Breast epithelium (tissue), 3 donors: ENCODE data around the gene CCDC88C.

Source experiments
- CTCF ChIP-seq, 3 donors: fragments of 450-650 bp; IDR thresholded peaks; one replicate each; pipeline ENCODE4 v1.5.1; 2016 to 2017; ENCODE audit warnings: antibody characterized with exemption in 3 of 3, mild to moderate bottlenecking in 3 of 3, moderate library complexity in 3 of 3
- POLR2A ChIP-seq: fragments of 450-650 bp; IDR thresholded peaks from one replicate; pipeline ENCODE4 v1.6.1; 2016; ENCODE audit warnings: antibody characterized with exemption, mild to moderate bottlenecking, moderate library complexity
- POLR2AphosphoS5 ChIP-seq, 3 donors: sonication (generic); formaldehyde crosslinking; IDR thresholded peaks; one replicate each; pipeline ENCODE4 v1.6.1; 2017; ENCODE audit warnings: antibody characterized with exemption in 3 of 3

- no peak for TF ChIP-seq POLR2A
- TF ChIP-seq CTCF (IDR thresholded peaks at IDR 0.05) = no peak
- TF ChIP-seq POLR2AphosphoS5 (IDR thresholded peaks at IDR 0.05) = no peak
These were observed 187.8 kb downstream of the CCDC88C start for GRCh38 chr14:91229743-91230200.
